IMR-90 (cell line): Measurements from ENCODE around the gene ZNF862. TPM values are rescaled to one million over a fixed set of nuclear protein-coding genes. Genes with fewer than 3 reads are reported as not detected.

Experiments used
- ATAC-seq: fragments of 200-7000 bp; cut with Tn5 transposase; 2 replicates; pipeline ENCODE4 v1.9.1; 2020; ENCODE audit warnings: low read depth, mild to moderate bottlenecking, moderate library complexity
- BruUV-seq: library from RNA; stranded (reverse); fragments of 400-500 nt; replicated peaks from 2 replicates; lab custom pipeline; 2021; lab: Mats Ljungman, UMichigan
- CTCF ChIA-PET: fragments of 300-600 bp; formaldehyde crosslinking; extraction: SDS; loops from one replicate; lab custom pipeline; 2021; ENCODE audit warnings: antibody characterized with exemption; lab: Yijun Ruan, JAX
- POLR2A ChIA-PET: fragments of 300-600 bp; sonication (Branson Sonifier 250); formaldehyde crosslinking; loops from one replicate; lab custom pipeline; 2022; ENCODE audit warnings: antibody characterized with exemption; ENCODE audit not compliant: unreplicated experiment; lab: Charles Lee
- DNase-seq: peaks from one replicate; pipeline ENCODE4 v3.0.0; 2013
- H2AFZ ChIP-seq: replicated peaks from 2 replicates; pipeline ENCODE3; 2013; ENCODE audit warnings: low read length, mild to moderate bottlenecking; ENCODE audit not compliant: poor library complexity
- H2AK5ac ChIP-seq: 2 replicates; pipeline ENCODE4 v1.6.1; 2013; ENCODE audit warnings: low read depth, low read length, inconsistent platforms
- H2AK9ac ChIP-seq: replicated peaks from 2 replicates; pipeline ENCODE3; 2013; ENCODE audit warnings: mild to moderate bottlenecking, low read depth, low read length, moderate library complexity; ENCODE audit not compliant: poor library complexity
- H2BK120ac ChIP-seq: 2 replicates; pipeline ENCODE4 v1.6.1; 2013; ENCODE audit warnings: low read depth, low read length, inconsistent platforms
- H2BK15ac ChIP-seq: 3 replicates; pipeline ENCODE4 v1.6.1; 2013; ENCODE audit warnings: low read depth, low read length, inconsistent platforms
- H2BK20ac ChIP-seq: 2 replicates; pipeline ENCODE4 v1.6.1; 2013; ENCODE audit warnings: low read depth, mild to moderate bottlenecking, inconsistent platforms, low read length, moderate library complexity
- H2BK5ac ChIP-seq: 2 replicates; pipeline ENCODE4 v1.6.1; 2013; ENCODE audit warnings: mild to moderate bottlenecking, low read depth, low read length, inconsistent platforms; ENCODE audit not compliant: poor library complexity, severe bottlenecking
- H3K14ac ChIP-seq: replicated peaks from 2 replicates; pipeline ENCODE4 v1.6.1; 2013; ENCODE audit warnings: low read depth, low read length, inconsistent platforms
- H3K18ac ChIP-seq: 2 replicates; pipeline ENCODE4 v1.6.1; 2013; ENCODE audit warnings: low read depth, low read length, control low read depth
- H3K23ac ChIP-seq: 2 replicates; pipeline ENCODE4 v1.6.1; 2013; ENCODE audit warnings: low read depth, low read length, inconsistent platforms
- H3K27ac ChIP-seq: 2 replicates; pipeline ENCODE4 v1.5.1; 2013; ENCODE audit warnings: mild to moderate bottlenecking, control low read depth, low read length; ENCODE audit not compliant: insufficient read depth
- H3K27me3 ChIP-seq: 2 replicates; pipeline ENCODE4 v1.6.1; 2013; ENCODE audit warnings: low read length; ENCODE audit not compliant: control insufficient read depth, insufficient read depth
- H3K36me3 ChIP-seq: 2 replicates; pipeline ENCODE4 v1.6.1; 2013; ENCODE audit warnings: low read length, mixed read lengths; ENCODE audit not compliant: control insufficient read depth, insufficient read depth
- H3K4ac ChIP-seq: 2 replicates; pipeline ENCODE4 v1.6.1; 2013; ENCODE audit warnings: low read depth, low read length, inconsistent platforms
- H3K4me1 ChIP-seq: 2 replicates; pipeline ENCODE4 v1.6.1; 2013; ENCODE audit warnings: low read length, mixed read lengths; ENCODE audit not compliant: control insufficient read depth, insufficient read depth
- H3K4me2 ChIP-seq: 2 replicates; pipeline ENCODE4 v1.6.1; 2013; ENCODE audit warnings: low read depth, mild to moderate bottlenecking, control low read depth, low read length, moderate library complexity
- H3K4me3 ChIP-seq: 2 replicates; pipeline ENCODE4 v1.5.1; 2013; ENCODE audit warnings: low read depth, mild to moderate bottlenecking, control low read depth, low read length, moderate library complexity; ENCODE audit not compliant: insufficient read depth
- H3K56ac ChIP-seq: 2 replicates; pipeline ENCODE4 v1.6.1; 2013; ENCODE audit warnings: low read length, inconsistent platforms; ENCODE audit not compliant: insufficient read depth; ENCODE audit errors: extremely low read depth
- H3K79me1 ChIP-seq, 2 experiments: 2 replicates each; pipeline ENCODE4 v1.6.1; 2013; ENCODE audit warnings: low read length in 2 of 2, inconsistent platforms in 1 of 2, low read depth in 1 of 2
- H3K9ac ChIP-seq: 2 replicates; pipeline ENCODE4 v1.6.1; 2013; ENCODE audit warnings: low read depth, low read length, control low read depth
- H3K9me1 ChIP-seq: 2 replicates; pipeline ENCODE4 v1.6.1; 2013; ENCODE audit warnings: low read length, inconsistent platforms; ENCODE audit not compliant: insufficient read depth
- H3K9me3 ChIP-seq: 2 replicates; pipeline ENCODE4 v1.6.1; 2013; ENCODE audit warnings: low read length; ENCODE audit not compliant: control insufficient read depth, insufficient read depth
- H4K20me1 ChIP-seq: 2 replicates; pipeline ENCODE4 v1.6.1; 2013; ENCODE audit warnings: low read length, inconsistent platforms; ENCODE audit not compliant: insufficient read depth
- H4K5ac ChIP-seq: 2 replicates; pipeline ENCODE4 v1.6.1; 2013; ENCODE audit warnings: mild to moderate bottlenecking, low read depth, low read length, control low read depth
- H4K8ac ChIP-seq, 2 experiments: 2 replicates each; pipeline ENCODE4 v1.6.1; 2013; ENCODE audit warnings: low read depth in 2 of 2, low read length in 2 of 2, control low read depth in 1 of 2, inconsistent platforms in 1 of 2
- H4K91ac ChIP-seq: 2 replicates; pipeline ENCODE4 v1.6.1; 2013; ENCODE audit warnings: low read depth, low read length, inconsistent platforms; ENCODE audit not compliant: insufficient read depth
- BHLHE40 ChIP-seq: fragments of 150-350 bp; IDR thresholded peaks from 2 replicates; pipeline ENCODE4 v1.6.1; 2016; ENCODE audit warnings: mild to moderate bottlenecking, low read depth, low read length
- CEBPB ChIP-seq: IDR thresholded peaks from 2 replicates; pipeline ENCODE4 v1.6.1; 2012; ENCODE audit warnings: low read depth, low read length, improper control_type of control experiment
- CHD1 ChIP-seq: IDR thresholded peaks from 2 replicates; pipeline ENCODE4 v1.6.1; 2012; ENCODE audit warnings: low read depth, low read length, improper control_type of control experiment
- FOS ChIP-seq: fragments of 150-350 bp; IDR thresholded peaks from 2 replicates; pipeline ENCODE4 v1.6.1; 2016; ENCODE audit warnings: low read depth, low read length
- MAFK ChIP-seq: IDR thresholded peaks from 2 replicates; pipeline ENCODE4 v1.6.1; 2012; ENCODE audit warnings: low read depth, low read length, improper control_type of control experiment
- MAZ ChIP-seq: IDR thresholded peaks from 2 replicates; pipeline ENCODE4 v1.6.1; 2012; ENCODE audit warnings: low read depth, mild to moderate bottlenecking, low read length, improper control_type of control experiment, moderate library complexity, borderline replicate concordance
- MXI1 ChIP-seq: IDR thresholded peaks from 2 replicates; pipeline ENCODE4 v1.6.1; 2012; ENCODE audit warnings: low read depth, mild to moderate bottlenecking, low read length, moderate library complexity, borderline replicate concordance
- NFE2L2 ChIP-seq: fragments of 150-350 bp; IDR thresholded peaks from 2 replicates; pipeline ENCODE4 v1.6.1; 2016; ENCODE audit warnings: low read depth, mild to moderate bottlenecking, low read length
- POLR2A ChIP-seq: IDR thresholded peaks from 2 replicates; pipeline ENCODE4 v1.6.1; 2012; ENCODE audit warnings: mild to moderate bottlenecking, low read depth, low read length
- RAD21 ChIP-seq: IDR thresholded peaks from 2 replicates; pipeline ENCODE4 v1.6.1; 2012; ENCODE audit warnings: low read length, improper control_type of control experiment
- RCOR1 ChIP-seq: IDR thresholded peaks from 2 replicates; pipeline ENCODE4 v1.6.1; 2012; ENCODE audit warnings: mild to moderate bottlenecking, low read length, improper control_type of control experiment; ENCODE audit not compliant: insufficient replicate concordance
- RFX5 ChIP-seq: IDR thresholded peaks from 2 replicates; pipeline ENCODE4 v1.8.0; 2012; ENCODE audit warnings: low read depth, mild to moderate bottlenecking, low read length, moderate library complexity
- SMC3 ChIP-seq: fragments of 150-350 bp; IDR thresholded peaks from 2 replicates; pipeline ENCODE4 v1.6.1; 2016; ENCODE audit warnings: low read depth, mild to moderate bottlenecking, antibody characterized with exemption, low read length, moderate library complexity
- WGBS, 2 experiments: methylation state at CpG; one replicate each; pipeline versions ENCODE4 v1.1.5 to v1.1.7; 2013; ENCODE audit warnings: missing lambda C conversion rate in 2 of 2; ENCODE audit not compliant: insufficient read length in 1 of 2; ENCODE audit errors: extremely low coverage in 2 of 2; 5-methylcytosine and 5-hydroxymethylcytosine counted together
- dilution Hi-C: fragments of 300-500 bp; cut with HindIII; formaldehyde crosslinking; loops from one replicate; pipeline ENCODE4 v1.14.3; 2018; ENCODE audit warnings: low sequenced_read_pairs; ENCODE audit not compliant: unreplicated experiment
- in situ Hi-C: fragments of 300-500 bp; cut with MboI; formaldehyde crosslinking; loops from 3 replicates; pipeline ENCODE4 v1.14.3; 2019; ENCODE audit warnings: low sequenced_read_pairs, inconsistent platforms, mixed read lengths
- intact Hi-C: fragments of 100-400 bp; cut with micrococcal nuclease; formaldehyde crosslinking; loops from 2 replicates; pipeline ENCODE4 v1.10.0; 2022
- polyA plus RNA-seq, 3 experiments: library from polyadenylated mRNA; depleted of rRNA; stranded (reverse); fragments of >200 nt; gene quantifications; 2 replicates each; pipeline ENCODE4 v1.2.3, GENCODE V29; 2012; ENCODE audit warnings: low replicate concordance in 1 of 3
- total RNA-seq: library from RNA; depleted of rRNA; stranded (reverse); fragments of >200 nt; gene quantifications from 2 replicates; pipeline ENCODE4 v1.2.3, GENCODE V29; 2012
- TF ChIP-seq, protein P1 (sequence below): conservative IDR thresholded peaks from 2 replicates; pipeline ENCODE4 v1.5.1; 2012; ENCODE audit warnings: mild to moderate bottlenecking, low read depth, low read length, improper control_type of control experiment
- TF ChIP-seq, protein P2 (sequence below): fragments of 150-350 bp; IDR thresholded peaks from 2 replicates; pipeline ENCODE4 v1.6.1; 2016; ENCODE audit warnings: low read depth, mild to moderate bottlenecking, low read length, moderate library complexity, borderline replicate concordance
- TF ChIP-seq, protein P3 (sequence below): fragments of 150-350 bp; IDR thresholded peaks from 2 replicates; pipeline ENCODE4 v1.6.1; 2017; ENCODE audit warnings: mild to moderate bottlenecking, antibody characterized with exemption, low read length, low read depth

ZNF862 gene
- total and polyA plus RNA-seq, 2 of the 4 experiments (the other 2 are of a cell fraction): 5.9 to 10.8 TPM

DNA sequence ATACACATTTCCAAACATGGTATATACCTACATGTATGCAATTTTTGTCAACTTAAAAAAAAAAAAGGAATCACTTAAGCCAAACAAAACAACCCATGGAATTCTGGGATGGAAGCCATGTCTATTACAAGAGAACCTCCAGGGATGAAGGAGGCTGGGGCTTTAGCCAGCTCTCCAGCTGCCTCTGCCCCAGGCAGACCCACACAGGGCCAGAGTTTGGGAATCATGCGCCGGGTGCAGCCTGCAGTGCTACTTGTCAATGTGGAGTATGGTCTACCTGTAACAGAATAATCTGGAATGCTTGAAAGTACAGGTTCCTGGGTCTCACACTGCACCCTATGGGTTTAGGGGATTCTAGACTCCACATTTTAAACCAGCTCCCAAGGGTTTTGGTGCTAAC, 46.4 kb downstream of the ZNF862 start:
- intact Hi-C loops (loop anchor here (5.0 kb wide), 2 partner anchors 118 to 163 kb away; no protein-coding TSS in a partner anchor), dilution Hi-C loops (no loop called here), in situ Hi-C loops (no loop called here)
- Histone ChIP-seq H2BK20ac (no peak overlapping the region), H3K4me2 (no peak overlapping the region), H3K56ac (no peak overlapping the region), H3K18ac (no peak overlapping the region), H4K91ac (no peak overlapping the region), H3K36me3 (no peaks in the 10 kb centered on the region), H4K8ac (no peak overlapping the region), H3K23ac (no peak overlapping the region), H2AFZ (no peak overlapping the region), H3K79me1 (no peaks in the 10 kb centered on the region), H3K9me1 (no peaks in the 10 kb centered on the region), H3K4me3 (no peak overlapping the region), H3K4me1 (peaks cover 3% of the 10 kb centered on the region; the same call in 1 of the 2 replicates), H2BK5ac (no peak overlapping the region), H3K14ac (no peak overlapping the region), H3K4ac (no peak overlapping the region), H2BK15ac (no peak overlapping the region), H2AK9ac (no peak overlapping the region), H3K27ac (no peak overlapping the region), H3K9ac (no peak overlapping the region), H3K27me3 (no peaks in the 10 kb centered on the region), H3K9me3 (no peaks in the 10 kb centered on the region), H4K20me1 (no peaks in the 10 kb centered on the region), H2AK5ac (no peak overlapping the region), H4K5ac (no peak overlapping the region), H2BK120ac (no peak overlapping the region)
- TF ChIP-seq SMC3: no peak
- TF ChIP-seq POLR2A: no peak
- no peak for TF ChIP-seq RAD21
- no peak for TF ChIP-seq FOS
- TF ChIP-seq, protein P1, sequence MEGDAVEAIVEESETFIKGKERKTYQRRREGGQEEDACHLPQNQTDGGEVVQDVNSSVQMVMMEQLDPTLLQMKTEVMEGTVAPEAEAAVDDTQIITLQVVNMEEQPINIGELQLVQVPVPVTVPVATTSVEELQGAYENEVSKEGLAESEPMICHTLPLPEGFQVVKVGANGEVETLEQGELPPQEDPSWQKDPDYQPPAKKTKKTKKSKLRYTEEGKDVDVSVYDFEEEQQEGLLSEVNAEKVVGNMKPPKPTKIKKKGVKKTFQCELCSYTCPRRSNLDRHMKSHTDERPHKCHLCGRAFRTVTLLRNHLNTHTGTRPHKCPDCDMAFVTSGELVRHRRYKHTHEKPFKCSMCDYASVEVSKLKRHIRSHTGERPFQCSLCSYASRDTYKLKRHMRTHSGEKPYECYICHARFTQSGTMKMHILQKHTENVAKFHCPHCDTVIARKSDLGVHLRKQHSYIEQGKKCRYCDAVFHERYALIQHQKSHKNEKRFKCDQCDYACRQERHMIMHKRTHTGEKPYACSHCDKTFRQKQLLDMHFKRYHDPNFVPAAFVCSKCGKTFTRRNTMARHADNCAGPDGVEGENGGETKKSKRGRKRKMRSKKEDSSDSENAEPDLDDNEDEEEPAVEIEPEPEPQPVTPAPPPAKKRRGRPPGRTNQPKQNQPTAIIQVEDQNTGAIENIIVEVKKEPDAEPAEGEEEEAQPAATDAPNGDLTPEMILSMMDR: no peak
- no peak for TF ChIP-seq CEBPB
- TF ChIP-seq RFX5: no peak
- TF ChIP-seq NFE2L2: no peak
- no peak for TF ChIP-seq BHLHE40
- TF ChIP-seq MAZ: no peak
- TF ChIP-seq, protein P2, sequence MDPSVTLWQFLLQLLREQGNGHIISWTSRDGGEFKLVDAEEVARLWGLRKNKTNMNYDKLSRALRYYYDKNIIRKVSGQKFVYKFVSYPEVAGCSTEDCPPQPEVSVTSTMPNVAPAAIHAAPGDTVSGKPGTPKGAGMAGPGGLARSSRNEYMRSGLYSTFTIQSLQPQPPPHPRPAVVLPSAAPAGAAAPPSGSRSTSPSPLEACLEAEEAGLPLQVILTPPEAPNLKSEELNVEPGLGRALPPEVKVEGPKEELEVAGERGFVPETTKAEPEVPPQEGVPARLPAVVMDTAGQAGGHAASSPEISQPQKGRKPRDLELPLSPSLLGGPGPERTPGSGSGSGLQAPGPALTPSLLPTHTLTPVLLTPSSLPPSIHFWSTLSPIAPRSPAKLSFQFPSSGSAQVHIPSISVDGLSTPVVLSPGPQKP: no peak
- no peak for TF ChIP-seq MXI1
- TF ChIP-seq RCOR1: no peak
- TF ChIP-seq MAFK: no peak
- TF ChIP-seq CHD1: no peak
- TF ChIP-seq, protein P3, sequence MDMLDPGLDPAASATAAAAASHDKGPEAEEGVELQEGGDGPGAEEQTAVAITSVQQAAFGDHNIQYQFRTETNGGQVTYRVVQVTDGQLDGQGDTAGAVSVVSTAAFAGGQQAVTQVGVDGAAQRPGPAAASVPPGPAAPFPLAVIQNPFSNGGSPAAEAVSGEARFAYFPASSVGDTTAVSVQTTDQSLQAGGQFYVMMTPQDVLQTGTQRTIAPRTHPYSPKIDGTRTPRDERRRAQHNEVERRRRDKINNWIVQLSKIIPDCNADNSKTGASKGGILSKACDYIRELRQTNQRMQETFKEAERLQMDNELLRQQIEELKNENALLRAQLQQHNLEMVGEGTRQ: no peak
- ATAC-seq (no peak), DNase-seq (no peak)
- ChIA-PET POLR2A (no interaction called here), CTCF (no interaction called here)
- no CpG with 5 or more reads among the region's 2 CpGs for WGBS, 2 experiments
- BruUV-seq: no TSS peak
